HG03159 (cell line): ENCODE data around the gene TMOD4.

ENCODE experiments used
- ATAC-seq: cut with Tn5 transposase; IDR thresholded peaks from one replicate; pipeline ENCODE4 v1.9.1; 2021; ENCODE audit warnings: mild to moderate bottlenecking, moderate library complexity; ENCODE audit not compliant: unreplicated experiment

The TMOD4 gene

GRCh38 chr1:151176514-151177045 lies 799 bp upstream of the TMOD4 start:
- ATAC-seq: no peak

- no peak for ATAC-seq
Observed at GRCh38 chr1:151175041-151175741, 590 bp downstream of the TMOD4 start.

- no peak for ATAC-seq
Observed at GRCh38 chr1:151171190-151171589, 4.6 kb downstream of the TMOD4 start.

- no peak for ATAC-seq
Observed at GRCh38 chr1:151167116-151167515, 8.7 kb downstream of the TMOD4 start.

GRCh38 chr1:151166505-151166956 lies 9.2 kb downstream of the TMOD4 start:
- ATAC-seq: no peak

- peak; percentile 86 for ATAC-seq
Observed at GRCh38 chr1:151165738-151166504, 9.9 kb downstream of the TMOD4 start, which contains the start of the genes LYSMD1 and SCNM1. Gene LYSMD1, minus strand, starts transcription at chr1:151165902. Its CDS starts 644 bp downstream, at chr1:151165258. Gene SCNM1, plus strand, starts transcription at chr1:151166144. Its CDS starts 9 bp downstream, at chr1:151166153.

- ATAC-seq: peak; percentile 12
Observed at GRCh38 chr1:151165281-151165737, 10.5 kb downstream of the TMOD4 start.

- no peak for ATAC-seq
Observed at GRCh38 chr1:151164732-151165280, 11.0 kb downstream of the TMOD4 start.

GRCh38 chr1:151159373-151159772 lies 16.4 kb downstream of the TMOD4 start:
- no peak for ATAC-seq

GRCh38 chr1:151158751-151159251 lies 17.0 kb downstream of the TMOD4 start:
- ATAC-seq: no peak

- ATAC-seq: no peak
Observed at GRCh38 chr1:151158326-151158725, 17.5 kb downstream of the TMOD4 start.

- no peak for ATAC-seq
Observed at GRCh38 chr1:151157067-151157531, 18.7 kb downstream of the TMOD4 start.

- ATAC-seq: peak; percentile 62
Observed at GRCh38 chr1:151156515-151156819, 19.3 kb downstream of the TMOD4 start, which contains the start of gene TNFAIP8L2. Gene TNFAIP8L2, plus strand, starts transcription at chr1:151156649. Its CDS starts 2,049 bp downstream, at chr1:151158698.

GRCh38 chr1:151147665-151148064 lies 28.1 kb downstream of the TMOD4 start:
- ATAC-seq: no peak

- ATAC-seq: no peak
Observed at GRCh38 chr1:151147132-151147503, 28.7 kb downstream of the TMOD4 start.

GRCh38 chr1:151146412-151147131 lies 29.2 kb downstream of the TMOD4 start, which contains the start of gene SEMA6C:
Gene SEMA6C, minus strand, starts transcription at chr1:151146631. Its CDS starts 4,010 bp downstream, at chr1:151142621.
- peak; percentile 98 for ATAC-seq

- no peak for ATAC-seq
Observed at GRCh38 chr1:151146072-151146411, 29.7 kb downstream of the TMOD4 start.

- ATAC-seq: no peak
Observed at GRCh38 chr1:151145304-151146071, 30.3 kb downstream of the TMOD4 start.

GRCh38 chr1:151144474-151145303 lies 31.1 kb downstream of the TMOD4 start:
- ATAC-seq: no peak
